ENCODE results near the gene SH2D4B.

Gene SH2D4B

GRCh38 chr10:80658068-80658467 is 120.4 kb downstream of the SH2D4B start:
- DNase-seq = no peak
- intact Hi-C loops (cut with DNase I) = no loop called here

GRCh38 chr10:80659289-80659688 is 121.6 kb downstream of the SH2D4B start:
- intact Hi-C loops (cut with DNase I) = no loop called here

DNA sequence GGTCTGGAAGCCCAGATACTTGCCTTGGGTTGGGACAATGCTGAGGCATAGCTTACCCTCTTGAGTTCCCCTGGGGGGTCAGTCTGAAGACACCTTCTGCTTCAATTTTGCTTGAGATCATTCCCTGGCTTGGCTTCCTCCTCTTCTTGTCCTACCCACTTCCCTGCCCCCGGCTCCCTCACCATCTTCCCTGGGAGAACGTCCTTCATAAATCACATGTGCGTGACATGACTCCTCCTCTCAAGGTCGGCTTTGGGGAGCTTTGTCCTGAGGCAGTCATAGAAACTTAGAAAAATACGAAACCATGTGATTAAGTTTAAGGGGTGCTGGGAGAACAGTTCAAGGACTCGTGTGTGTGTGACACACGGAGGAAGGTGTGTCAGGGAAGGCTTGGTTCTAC is 122.6 kb downstream of the SH2D4B start:
- intact Hi-C loops (cut with DNase I) = no loop called here
- no peak for DNase-seq

More at GRCh38 chr10:80659289-80659688, 121.6 kb downstream of the SH2D4B start:
- DNase-seq = no peak

DNA sequence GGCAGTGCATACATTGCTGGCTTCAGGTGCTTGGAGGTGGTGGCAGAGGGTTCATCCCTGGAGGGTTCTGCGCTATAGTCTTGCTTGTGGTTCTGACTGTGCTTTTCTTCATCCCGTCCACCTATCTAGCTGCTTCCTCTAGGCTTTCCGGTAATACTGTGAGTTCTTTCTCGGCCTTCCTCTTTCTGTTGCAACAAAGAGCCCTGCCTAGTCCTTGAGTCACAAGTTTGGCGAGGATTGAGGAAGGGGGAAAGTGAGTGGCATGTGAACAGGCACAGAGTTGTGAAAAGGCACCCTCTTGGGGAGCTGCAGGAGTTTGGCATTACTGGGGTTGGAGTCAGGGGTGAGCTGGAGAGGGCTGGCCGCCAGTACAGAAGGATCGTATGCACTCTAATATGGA is 123.0 kb downstream of the SH2D4B start:
- intact Hi-C loops (cut with DNase I) = no loop called here
- DNase-seq = peak in 20 of 42 donors; percentile 3 to 51 (median 18)

DNA sequence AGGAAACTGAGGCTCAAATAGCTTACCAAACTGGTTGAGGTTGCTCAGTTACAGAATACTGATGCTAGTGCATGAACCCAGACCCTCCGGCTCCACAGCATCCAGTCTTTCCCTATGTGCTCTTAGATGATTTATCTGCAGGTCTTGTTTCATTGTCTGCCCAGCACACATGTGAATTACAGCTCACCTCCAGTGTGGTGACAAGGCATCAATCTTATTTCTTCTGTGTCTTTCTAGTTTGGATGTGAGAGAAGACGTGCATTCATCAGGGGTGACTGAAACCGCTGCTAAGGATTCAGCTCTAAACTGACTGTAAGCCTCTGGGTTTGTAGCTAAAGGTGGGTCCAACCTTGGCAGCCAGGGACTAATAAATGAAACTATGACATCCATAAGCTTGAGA is 123.8 kb downstream of the SH2D4B start:
- intact Hi-C loops (cut with DNase I) = no loop called here
- no peak for DNase-seq

DNA sequence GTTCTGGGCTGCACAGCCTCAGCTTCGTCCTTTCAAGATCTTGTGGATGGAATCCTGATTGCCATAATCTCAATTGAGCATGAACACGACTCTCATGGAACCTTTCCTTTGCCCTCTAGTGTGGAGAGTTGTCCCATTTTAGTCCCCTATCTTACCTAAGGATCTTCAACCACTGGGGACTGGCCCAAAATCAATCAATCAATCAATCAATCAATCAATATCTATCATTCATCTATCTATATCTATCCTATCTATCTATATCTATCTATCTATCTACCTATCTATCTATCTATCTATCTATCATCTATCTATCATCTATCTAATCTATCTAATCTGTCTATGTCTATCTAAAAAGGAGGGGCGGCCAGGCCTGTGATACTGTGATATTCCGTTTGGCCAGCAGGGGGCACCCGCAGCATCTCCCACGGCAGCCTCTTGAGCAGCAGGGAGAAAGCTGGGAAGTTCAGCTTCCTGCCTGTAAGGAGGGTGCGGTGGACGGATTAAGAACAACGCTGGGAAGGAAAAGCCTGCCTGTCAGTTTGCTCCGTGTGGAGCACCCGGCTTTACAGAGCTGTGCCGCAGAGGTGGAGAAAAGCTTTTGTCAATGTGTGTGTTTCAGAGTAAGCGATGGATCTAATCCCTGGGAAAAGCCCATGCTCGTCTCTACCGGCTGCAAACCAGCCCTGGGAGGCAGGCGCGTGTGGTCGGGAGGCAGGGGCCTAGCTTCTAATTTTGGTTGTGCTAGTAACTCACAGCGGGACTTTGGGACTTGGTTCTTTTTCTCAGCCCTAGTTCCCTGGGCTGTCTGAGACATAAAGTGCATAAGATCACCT is 124.9 kb downstream of the SH2D4B start:
- intact Hi-C loops (cut with DNase I) = no loop called here
- peak; percentile 72 to 94 (median 88) for DNase-seq

DNA sequence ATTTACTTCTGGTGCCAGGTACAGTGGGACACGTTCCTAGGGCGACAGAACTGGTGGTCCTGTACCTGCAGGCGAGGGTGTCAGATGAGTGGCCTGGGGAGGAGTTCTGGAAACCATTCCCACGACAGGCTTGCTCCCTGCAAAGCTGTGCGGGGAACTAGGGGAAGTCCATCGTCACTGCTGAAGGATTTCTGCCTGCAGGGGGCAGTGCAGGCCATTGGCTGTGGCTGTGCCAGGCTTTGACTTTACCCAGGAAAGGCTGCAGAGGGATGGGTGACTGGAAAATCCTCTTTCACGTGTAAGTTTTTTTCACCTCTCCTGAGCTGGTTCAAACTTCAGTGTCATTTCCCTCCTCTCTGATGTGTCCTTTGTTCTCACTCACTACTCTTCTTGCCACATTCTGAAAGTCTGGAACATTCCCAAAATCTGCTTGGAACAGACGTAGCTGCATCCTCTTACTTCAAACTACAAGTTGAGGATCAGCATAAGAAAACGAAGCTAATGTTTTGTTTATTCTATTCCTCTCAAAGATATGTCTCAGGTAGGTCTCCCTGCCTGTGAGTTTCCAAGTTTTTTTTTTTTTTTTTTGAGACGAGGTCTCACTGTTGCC is 126.5 kb downstream of the SH2D4B start:
- DNase-seq = peak; percentile 68 to 92 (median 84)
- intact Hi-C loops (cut with DNase I) = no loop called here

- DNase-seq = no peak
- intact Hi-C loops (cut with DNase I) = no loop called here
Measured at GRCh38 chr10:80669485-80669884, 131.8 kb downstream of the SH2D4B start.

- intact Hi-C loops (cut with DNase I) = no loop called here
- no peak for DNase-seq
Measured at GRCh38 chr10:80670774-80671173, 133.1 kb downstream of the SH2D4B start.

- intact Hi-C loops (cut with DNase I) = no loop called here
Measured at GRCh38 chr10:80671847-80672246, 134.1 kb downstream of the SH2D4B start.

DNA sequence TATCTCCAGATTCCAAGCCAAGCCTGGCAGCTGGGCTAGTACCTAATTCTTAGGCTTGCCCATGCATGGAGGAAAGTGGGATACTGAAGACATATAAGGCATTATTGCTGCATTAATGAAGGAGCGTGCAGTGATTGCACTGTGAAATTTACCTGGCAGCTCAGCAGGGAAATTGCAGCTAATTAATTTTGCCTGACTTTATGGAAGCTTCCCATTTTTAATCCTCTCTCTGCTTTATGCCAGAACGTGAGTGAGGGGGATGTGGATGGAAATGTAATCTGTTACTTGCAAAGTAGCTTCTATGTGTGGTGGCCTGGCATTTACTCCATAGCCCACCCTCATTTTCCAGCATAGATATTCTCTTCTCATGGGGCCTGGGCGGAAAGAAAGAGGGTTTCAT is 134.9 kb downstream of the SH2D4B start:
- DNase-seq = no peak
- intact Hi-C loops (cut with DNase I) = no loop called here

More at GRCh38 chr10:80671847-80672246, 134.1 kb downstream of the SH2D4B start:
- no peak for DNase-seq

DNA sequence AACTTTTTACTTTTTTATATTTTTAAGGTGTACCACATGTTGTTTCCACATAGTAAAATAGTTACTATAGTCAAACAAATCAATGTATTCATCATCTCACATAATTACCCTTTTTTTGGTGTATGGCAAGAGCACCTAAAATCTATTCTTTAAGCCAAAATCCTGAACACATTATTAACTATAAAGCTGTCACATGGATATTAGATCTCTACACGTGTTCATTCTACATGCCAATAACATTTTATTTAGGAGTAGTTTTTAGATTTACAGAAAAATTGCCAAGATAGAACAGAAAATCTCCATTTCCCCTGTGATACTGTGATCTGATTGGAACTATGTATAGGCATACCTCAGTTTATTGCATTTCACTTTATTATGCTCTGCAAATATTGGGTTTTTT is 137.1 kb downstream of the SH2D4B start:
- intact Hi-C loops (cut with DNase I) = no loop called here
- no peak for DNase-seq

GRCh38 chr10:80681142-80681541 is 143.4 kb downstream of the SH2D4B start:
- intact Hi-C loops (cut with DNase I) = no loop called here

GRCh38 chr10:80684259-80684658 is 146.6 kb downstream of the SH2D4B start:
- DNase-seq = no peak
- intact Hi-C loops (cut with DNase I) = no loop called here

More at GRCh38 chr10:80681142-80681541, 143.4 kb downstream of the SH2D4B start:
- no peak for DNase-seq

DNA sequence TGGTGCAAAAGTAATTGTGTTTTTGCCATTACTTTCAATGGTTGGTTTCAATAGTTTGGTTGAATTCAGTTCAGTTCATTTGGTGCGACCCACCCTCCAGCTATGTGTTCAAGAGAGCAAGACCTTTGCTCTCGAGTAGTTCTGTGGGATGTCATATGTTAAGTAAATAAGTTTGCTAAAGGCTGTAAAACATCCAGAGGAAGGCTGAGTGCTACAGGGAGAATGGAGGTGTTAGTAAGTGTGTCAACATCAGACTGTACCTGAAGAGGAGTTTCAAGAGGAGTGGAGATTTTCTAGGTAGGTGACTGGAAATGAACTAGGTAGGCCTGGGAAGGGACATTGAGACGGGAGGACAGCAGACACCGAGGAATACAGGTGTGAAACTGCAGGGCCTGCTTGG is 147.7 kb downstream of the SH2D4B start:
- intact Hi-C loops (cut with DNase I) = no loop called here
- no peak for DNase-seq

- intact Hi-C loops (cut with DNase I) = no loop called here
- no peak for DNase-seq
Measured at GRCh38 chr10:80686734-80687475, 149.2 kb downstream of the SH2D4B start.

GRCh38 chr10:80687476-80687789 is 149.7 kb downstream of the SH2D4B start:
- intact Hi-C loops (cut with DNase I) = no loop called here
- no peak for DNase-seq

GRCh38 chr10:80690434-80690833 is 152.7 kb downstream of the SH2D4B start:
- no peak for DNase-seq
- intact Hi-C loops (cut with DNase I) = no loop called here

- DNase-seq = no peak
- intact Hi-C loops (cut with DNase I) = no loop called here
Measured at GRCh38 chr10:80691441-80691840, 153.7 kb downstream of the SH2D4B start.

DNA sequence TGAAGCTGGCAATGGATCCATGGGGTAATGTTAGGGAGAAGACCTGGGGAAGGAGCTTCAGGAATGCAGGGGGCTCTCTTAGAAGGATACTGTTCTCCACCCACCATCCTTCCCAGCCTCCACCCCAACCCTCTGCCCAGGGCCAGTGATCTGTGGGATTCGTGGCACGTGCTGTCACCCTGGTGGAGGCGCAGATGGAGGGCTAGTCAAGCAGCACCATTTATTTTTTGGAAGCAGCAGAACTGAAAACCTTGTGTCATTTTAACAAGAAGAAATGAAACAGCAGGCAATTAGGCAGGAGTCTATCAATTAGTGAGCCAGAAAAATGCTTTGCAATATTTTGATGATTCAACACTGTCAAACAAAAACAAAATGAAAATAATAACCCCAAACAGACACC is 155.9 kb downstream of the SH2D4B start:
- DNase-seq = no peak
- intact Hi-C loops (cut with DNase I) = no loop called here

Measured in head of caudate nucleus (tissue), 42 donors.